GM12892 (cell line): ENCODE data around the gene DPAGT1.

Experiments used
- POLR2AphosphoS5 ChIP-seq: IDR thresholded peaks from 2 replicates; pipeline ENCODE4 v1.6.1; 2011; ENCODE audit warnings: low read depth, low read length, control low read depth
- TAF1 ChIP-seq: IDR thresholded peaks from 2 replicates; pipeline ENCODE4 v1.6.1; 2011; ENCODE audit warnings: low read depth, mild to moderate bottlenecking, control low read depth, low read length, borderline replicate concordance

GRCh38 chr11:119091966-119092879, 9.4 kb downstream of the DPAGT1 start:
- TF ChIP-seq POLR2AphosphoS5 (no peak), TAF1 (no peak)
